NOMO-1 treated with dmso at 0.1 percent for 144 hours (cell line): ENCODE measurements around the gene FRYL.
A peak's percentile ranks its signal among the peaks of the same experiment; 100 is the strongest.

Experiments
- DNase-seq: peaks from one replicate; lab custom pipeline; 2025; ENCODE audit not compliant: unreplicated experiment; lab: John Stamatoyannopoulos, UW

FRYL gene

DNA sequence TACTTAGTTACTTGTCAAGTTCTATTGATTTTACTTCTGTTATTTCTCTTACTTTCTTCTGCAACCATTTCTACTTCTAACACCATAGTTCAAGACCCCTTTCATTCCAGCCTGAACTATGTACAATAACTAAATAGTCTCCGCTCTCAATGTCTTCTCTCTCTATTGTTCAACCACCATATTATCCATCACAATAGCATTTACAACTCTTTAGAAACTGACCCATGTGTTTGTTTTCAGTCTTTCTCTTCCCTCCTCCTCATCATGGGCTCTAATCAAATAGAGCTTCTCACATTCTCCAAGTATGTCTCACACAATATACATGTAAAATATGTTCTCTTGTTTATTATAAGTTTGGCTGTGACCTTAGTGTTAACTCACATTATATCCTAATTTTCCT lies 146.4 kb downstream of the FRYL start:
- no peak for DNase-seq

DNA sequence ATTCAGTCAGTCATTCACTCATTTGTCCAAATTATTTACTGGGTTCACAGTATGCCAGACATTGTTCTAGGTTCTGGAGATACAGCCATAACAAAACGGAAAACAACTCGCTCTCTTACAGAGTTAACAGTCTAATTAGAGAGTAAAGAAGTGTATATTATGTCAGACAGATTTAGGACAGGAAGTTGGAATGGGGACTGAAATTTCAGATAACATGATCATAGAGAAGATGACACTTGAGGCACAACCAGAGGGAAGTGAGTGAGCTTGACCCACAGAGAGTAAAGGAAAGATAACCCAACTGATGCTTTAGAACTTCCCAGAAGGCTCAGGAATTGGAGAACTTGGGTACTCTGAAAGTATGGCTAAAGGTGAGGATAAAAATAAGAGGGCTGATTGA lies 150.6 kb downstream of the FRYL start:
- no peak for DNase-seq

DNA sequence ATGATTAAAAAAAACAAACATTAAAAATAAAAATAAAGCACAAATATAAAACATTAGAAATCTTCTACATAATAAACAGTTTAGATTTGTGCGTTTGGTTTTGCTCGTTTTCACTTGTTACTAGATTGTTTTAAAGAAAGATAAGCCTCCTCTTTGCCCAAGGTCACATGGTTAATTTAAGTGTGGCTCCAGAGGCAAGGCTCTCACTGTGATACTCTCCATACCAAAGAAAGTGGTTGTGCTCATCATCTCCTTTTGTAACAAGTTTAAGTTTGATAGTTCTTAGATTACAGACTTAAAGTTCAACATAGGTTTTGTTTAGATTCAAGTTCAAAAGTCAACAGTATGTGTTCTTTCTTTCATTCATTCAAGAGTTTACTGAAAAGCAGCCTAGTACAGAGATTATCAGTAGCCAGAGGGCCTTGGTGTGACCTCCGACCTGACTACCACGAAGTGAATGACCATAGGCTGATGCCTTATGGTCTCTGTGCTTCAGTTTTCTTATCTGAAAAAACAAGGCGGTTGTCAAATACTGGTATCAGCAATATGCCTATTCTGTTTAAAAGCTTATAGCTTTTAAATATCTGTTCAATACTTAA lies 156.8 kb downstream of the FRYL start:
- no peak for DNase-seq

DNA sequence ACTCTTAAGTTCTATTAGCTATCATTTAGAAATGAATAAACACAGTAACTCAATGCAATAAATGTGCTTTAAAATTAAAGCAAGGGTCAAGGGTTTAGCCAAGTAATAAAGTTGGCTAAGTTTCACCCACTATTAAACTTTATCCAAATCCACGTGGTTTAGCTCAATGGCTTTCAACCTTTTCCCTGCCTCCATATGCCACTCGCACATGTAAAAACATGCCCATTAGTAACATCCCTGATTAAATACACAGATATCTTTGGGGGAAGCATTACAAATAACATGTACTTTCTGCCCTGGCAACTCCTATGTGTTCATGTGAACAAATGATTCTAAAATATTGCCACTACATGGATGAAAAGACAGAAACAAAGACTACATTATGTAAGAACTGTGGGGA lies 159.2 kb downstream of the FRYL start:
- no peak for DNase-seq

DNA sequence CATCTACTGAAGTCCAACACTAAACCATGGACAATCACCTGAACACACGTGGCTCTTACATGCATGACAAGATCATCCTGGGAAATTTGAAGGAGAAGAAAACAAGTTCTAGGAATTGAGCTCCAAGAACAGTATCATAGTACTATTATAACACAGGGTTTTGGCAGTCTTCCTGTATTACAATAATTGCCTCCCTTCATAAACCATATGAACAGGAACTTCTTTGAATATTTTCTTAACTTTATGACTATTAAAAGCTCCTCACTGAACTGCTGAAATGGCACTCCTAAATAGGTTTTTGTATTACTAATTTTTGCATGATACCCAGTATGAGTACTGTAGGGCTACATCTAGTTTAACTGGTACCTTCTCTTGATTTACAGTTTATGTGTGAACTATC lies 160.0 kb downstream of the FRYL start:
- no peak for DNase-seq

DNA sequence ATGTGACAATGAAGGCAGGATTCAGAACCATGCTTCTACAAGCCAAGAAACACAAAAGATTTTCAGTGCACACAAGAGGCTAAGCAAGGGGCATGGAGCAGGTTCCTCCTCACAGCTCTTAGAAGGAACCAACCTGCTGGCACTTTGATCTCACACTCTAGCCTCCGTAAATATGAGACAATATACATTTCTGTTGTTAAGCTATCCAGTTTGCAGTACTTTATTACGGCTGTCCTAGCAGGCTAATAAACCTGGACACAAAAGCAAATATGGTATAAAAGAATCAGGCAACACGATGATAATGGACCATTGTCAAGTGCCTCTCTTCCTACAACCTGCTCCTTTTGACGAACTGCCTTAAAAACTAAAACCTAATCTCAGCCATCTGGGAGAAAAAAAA lies 175.6 kb downstream of the FRYL start:
- DNase-seq: no peak

DNA sequence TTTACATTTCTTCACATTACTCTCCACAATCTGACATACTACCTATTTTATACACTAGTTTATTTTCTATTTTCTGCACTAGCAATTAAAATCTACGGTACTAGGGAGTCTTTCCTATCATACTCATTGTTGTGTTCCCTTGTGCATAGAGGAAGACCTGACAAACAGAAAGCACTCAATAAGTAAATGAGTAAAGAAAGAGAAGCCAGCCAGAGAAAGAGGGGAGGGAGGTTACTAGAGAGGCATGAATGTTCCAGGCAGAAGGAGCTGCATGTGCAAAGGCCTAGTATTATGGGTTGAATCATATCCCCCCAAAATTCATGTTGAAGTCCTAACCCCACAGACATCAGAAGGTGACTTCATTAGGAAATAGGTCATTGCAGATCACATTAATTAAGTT lies 176.0 kb downstream of the FRYL start:
- no peak for DNase-seq

DNA sequence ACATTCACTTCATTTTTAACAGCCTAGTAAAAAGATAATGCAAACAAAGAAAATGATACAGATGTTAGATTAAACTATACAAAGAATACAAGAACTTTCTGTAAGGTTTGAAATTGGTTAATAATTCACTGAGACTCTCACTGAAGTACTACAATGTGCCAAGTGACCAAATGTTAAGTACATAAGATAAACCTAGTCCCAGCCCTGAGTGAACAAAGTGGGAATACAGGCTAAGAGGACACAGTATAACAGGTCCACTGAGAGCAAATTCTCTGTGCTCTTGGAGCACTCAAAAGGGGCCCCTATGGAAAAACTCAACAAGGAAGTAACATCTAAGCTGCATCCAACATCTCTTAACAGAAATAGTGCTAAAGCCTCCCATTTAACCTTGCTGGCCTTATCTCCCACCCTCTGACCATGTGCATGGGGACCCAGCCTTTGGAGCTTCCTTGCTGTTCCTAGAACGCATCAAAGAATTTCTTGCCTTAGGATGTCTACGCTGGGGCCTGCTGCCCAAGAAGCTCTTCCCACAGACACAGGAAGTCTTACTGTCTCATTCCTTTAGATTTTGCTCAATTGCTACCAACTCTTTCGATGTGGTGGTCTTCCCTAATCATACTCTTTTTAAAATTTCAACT lies 176.6 kb downstream of the FRYL start:
- DNase-seq: no peak

DNA sequence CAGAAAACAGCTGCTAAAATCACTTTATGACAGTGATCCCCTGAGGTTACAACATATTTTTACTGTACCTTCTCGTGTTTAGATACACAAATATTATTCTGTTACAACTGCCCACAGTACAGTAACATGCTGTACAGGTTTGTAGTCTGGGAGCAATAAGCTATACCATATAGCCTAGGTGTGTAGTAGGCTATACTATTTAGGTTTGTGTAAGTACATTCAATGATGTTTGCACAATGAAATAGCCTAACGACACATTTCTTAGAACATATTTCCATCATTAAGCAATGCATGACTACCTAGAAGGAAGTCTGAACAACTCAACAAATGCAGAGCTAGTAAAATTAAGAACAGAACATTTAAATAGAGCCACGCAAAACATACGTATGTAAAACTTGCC lies 177.3 kb downstream of the FRYL start:
- DNase-seq: no peak

DNA sequence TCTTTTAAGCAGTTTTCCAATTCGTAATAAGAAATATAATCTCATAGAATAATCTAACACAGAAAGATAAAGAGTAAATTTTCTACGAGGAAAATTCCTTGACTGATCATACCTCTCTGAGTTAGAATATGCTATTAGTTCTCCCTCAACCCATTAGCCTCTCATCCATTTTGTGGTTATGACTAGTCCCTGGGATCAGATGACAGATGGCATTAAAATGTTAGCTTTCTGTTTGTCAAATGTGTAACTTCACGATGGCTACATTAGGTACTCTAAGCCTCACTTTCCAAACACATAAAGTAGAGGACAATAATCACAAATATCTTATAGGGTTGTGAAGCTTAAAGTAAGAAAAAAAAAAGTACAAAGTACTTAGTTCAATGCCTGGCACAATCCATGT lies 177.9 kb downstream of the FRYL start:
- DNase-seq: no peak

DNA sequence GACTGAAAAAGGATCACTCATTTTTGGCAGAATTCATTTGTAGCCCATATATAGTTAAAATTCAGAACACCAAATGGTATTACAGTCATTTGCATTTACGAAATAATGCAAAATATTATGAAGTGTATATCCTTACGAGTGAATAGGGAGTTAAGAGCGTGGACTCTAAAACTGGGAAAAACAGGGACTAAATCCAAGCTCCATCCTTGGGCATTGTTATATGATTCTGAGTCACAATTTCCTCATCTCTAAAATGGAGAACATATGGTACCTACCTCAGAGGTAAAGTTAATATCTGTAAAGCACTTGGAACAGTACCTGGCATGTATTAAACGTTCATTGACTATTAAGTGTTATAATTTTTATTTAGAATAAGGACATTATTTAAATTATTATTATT lies 183.7 kb downstream of the FRYL start:
- no peak for DNase-seq

DNA sequence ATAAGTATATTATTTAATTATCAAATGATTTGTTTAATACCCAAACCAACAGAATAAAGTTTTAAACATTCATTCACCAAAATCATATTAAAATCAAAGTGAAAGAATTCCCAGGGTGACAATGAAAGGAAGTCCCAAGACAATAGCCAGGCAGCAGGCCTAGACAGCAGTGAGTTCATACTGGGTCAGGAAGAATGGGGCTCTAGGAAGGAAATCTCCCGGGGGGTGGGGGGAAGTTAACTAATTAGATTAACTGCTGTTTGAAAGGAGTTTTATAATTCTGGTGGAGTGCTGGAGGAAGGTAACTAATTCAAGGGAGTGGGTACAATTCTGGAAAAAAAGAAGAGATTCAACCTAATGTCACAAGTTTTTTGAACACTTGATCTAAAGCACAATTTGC lies 185.9 kb downstream of the FRYL start:
- no peak for DNase-seq

DNA sequence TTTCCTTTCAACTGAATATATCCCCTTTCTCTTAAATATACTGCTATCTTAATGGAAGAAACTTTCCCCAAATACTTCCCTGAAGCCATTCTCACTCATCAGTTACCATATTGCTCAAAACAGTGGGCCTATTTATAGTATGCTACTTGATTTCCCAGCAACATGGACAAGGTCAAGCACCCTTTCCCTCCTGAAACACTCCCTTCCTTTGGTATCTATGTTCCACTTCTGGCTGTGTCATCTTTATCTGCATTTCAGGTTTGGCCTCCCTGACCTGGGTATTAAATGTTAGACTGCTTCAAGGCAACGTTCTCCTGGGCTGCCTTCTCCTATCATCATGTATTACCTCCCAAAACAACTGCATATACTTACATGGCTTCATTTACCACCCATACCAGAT lies 188.7 kb downstream of the FRYL start:
- no peak for DNase-seq

DNA sequence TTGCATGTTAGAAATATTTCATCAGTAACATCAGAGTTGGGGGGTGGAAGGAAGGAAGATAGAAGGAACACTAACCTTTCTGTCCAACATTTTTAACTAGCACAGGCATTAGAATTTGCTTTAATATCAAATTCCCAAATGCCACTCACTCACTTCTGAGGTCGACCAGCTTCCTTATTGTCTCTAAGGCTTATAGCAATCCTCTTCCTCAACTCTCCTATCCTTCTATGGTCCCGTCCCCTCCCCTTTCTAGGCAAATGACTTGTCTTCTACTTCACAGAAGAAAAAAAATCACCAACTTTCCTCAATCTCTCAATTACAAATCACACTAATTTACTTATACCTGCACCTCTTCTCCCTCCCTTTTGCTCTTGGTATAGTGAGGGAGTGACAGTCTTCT lies 189.2 kb downstream of the FRYL start:
- no peak for DNase-seq

DNA sequence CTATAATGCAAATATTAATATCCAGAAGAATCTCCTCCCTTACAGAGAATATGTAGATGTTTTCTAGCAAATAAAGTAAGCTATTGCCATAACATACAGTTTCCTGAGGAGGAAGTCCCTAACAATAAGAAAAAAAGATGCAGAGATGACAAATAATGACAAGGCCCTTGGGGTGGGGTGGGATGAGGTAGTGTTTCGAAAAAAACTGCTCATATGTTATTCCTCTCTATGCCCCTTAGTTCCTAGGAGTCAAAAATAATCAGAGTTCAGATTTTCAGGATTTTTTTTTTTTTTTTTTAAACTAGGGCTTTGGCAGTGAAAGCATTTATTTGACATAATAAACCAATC lies 191.0 kb downstream of the FRYL start:
- no peak for DNase-seq

DNA sequence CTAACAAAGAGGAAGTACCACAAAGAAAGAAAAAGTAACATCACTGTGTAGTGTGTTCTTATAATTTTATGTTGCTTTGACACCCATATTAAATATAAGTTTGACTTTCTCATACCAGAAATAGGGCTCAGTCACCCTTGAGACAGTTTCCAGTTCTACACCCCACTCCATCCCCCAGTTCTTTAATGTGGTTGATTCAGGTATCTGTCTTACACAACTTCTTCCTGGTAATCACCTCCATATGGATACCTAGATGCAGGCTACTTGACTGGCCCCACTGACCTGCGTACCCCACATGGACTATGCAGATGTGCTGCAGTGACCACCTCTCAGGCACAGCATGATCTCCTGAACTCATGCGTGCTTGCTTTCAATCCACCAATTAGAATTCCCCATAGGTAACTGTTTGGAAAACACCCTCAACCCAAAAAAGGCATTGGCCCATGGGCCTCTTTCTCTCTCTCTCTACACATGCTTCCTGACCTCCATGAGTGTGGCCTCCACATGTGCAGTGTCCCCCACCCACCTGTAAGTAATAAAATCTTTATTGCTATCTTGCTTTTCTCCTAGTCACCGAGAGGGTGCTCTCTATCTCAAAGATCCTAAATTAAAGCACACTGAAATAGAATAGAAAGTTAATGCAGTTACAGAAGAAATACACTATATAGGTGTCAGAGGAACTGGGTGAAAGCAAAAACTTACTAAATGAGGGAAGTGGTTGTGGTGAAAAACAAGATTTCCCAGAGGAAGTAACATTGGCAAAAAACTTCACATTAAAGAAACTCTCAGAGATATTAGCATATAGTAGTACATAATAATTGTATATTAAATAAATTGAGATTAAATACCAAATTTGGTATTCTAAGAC lies 191.6 kb downstream of the FRYL start:
- no peak for DNase-seq

DNA sequence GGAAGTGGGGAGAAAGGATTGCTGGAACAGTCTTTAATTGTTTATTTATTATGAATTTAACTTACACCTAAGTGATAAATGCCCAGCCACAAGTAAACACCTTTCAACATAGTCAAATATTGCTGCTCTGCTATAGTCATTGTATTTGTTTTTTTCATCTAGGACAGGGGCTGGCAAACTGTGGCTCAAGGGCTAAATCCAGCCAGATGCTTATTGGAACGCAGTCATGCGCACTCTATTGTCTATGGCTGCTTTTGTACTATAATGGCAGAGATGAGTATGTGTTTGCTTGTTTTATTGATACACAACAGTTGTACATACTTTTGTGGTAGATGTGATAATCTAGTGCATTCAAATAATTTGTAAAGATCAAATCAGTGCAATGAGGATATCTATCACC lies 194.7 kb downstream of the FRYL start:
- no peak for DNase-seq

DNA sequence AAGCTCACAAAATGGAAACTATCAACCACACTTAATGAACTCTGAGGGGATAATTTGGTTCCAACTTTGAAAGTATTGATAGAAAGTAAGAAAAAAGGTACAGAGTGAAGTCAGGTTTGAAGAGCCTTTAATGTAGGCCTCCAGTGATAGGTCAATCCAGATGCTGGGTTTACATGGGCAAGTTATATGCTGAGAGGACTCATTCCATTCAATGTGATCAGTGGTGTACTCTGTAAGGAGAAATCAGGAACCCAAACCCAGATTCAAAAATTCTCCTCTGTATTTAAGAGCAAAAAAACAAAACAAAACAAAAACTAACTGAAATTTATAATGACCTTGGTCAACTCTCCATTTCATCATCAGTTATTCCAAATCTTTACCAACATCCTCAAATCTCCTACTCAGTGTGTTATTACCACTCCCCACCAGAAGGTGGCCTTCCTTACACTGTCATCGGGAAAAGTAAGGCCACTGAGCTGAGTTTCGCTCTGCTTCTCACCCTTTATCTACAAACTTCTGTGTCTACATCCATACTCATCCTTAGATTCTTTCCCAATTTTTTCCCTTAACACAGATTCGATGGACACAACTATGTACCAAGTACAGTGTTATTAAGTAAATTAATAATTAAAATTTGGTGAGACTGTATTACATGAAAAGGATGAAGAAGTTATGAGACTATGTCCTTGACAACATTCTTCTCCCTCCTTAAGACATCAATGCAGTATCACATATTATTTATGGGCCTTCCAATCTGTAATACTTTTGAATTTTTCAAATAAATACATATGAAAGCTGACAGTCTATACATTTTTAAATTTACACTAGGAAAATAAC lies 201.7 kb downstream of the FRYL start:
- DNase-seq: peak; percentile 1

DNA sequence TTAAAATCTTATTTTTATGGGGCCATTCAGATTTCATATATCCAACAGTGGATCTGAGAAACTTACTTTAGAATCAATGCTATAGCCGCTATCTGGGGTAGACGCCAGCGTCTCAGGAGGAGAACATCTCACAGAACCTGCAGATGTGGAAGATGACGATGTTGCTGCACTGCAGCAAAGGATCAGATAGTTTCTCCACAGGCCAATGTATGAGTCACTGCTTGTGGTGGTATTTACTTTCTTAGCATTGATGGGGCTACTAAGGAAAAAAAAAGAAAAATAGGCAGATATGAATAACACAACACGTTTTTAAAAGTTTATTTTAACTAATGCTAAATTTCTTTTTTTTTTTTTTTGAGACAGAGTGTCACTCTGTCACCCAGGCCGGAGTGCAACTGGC lies 204.1 kb downstream of the FRYL start:
- DNase-seq: no peak

DNA sequence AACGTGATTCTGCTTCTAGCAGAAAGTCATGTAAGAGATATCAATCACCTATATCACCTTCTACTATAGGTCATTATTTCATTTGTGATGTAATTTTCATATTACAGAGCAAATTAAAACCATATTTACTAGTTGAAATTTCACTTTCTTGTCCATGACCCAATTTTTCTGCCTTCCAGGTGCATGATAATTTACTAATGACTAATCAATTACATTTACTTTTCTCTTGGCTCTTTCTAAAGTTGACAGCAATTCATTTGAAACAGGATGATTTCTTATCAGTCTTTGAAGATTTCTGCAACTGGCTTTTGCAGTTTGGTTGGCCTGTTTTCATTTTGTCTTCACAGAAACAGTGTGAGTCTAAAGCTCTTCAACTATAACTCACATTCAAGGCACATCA lies 208.6 kb downstream of the FRYL start:
- DNase-seq: no peak

DNA sequence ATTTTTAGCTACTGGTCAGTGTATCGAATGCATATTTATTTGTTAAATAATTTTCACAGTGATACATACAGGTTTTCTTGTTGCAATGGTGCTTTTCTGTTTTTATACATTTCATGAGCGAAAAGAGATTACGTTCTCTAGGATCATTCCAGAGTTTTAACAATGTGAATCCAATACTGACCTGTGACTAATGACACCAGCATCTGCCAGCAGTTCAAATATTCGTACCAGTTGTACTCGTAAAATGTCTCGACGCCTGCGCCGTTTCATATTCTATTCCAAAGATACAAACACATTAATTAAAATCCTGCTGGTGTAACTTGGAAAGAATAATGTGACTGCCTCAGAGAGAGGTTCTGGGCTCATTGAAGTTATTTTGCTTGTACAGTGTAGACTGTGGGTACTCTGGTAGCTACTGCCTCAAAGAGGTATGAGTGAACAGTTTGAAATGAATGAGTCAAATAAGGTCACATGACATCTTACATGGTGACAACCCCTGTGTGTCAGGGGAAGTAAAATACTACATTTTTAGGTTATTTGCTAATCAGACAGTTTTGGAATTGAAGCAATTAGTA lies 209.3 kb downstream of the FRYL start:
- DNase-seq: no peak
